PC-3 (cell line): ENCODE results near the gene STYK1.
"Not testable (repeated sequence)": the region's sequence is repeated elsewhere in the genome, so short reads cannot be mapped to it uniquely, and the experiment has no call there.

ENCODE experiments used
- CTCF ChIP-seq: fragments of 300-600 bp; sonication (generic); conservative IDR thresholded peaks from 2 replicates; pipeline ENCODE4 v1.5.1; 2017; ENCODE audit warnings: antibody characterized with exemption, low read depth, mild to moderate bottlenecking, low read length
- EZH2phosphoT487 ChIP-seq: fragments of 300-600 bp; sonication (generic); IDR thresholded peaks from 2 replicates; pipeline ENCODE4 v1.6.1; 2018; ENCODE audit warnings: mild to moderate bottlenecking, antibody characterized with exemption, low read length, borderline replicate concordance

- not testable (repeated sequence) for TF ChIP-seq EZH2phosphoT487, CTCF
Observed at GRCh38 chr12:10611258-10611657, 62.6 kb downstream of the STYK1 start.
